ENCODE data around the gene CAMTA1. TPM values are rescaled to one million over a fixed set of nuclear protein-coding genes. Genes with fewer than 3 reads are reported as not detected.

CAMTA1 gene
- total RNA-seq, 6 donors from 2014 or later, result 38.8 to 74.0 (median 46.1) TPM

DNA sequence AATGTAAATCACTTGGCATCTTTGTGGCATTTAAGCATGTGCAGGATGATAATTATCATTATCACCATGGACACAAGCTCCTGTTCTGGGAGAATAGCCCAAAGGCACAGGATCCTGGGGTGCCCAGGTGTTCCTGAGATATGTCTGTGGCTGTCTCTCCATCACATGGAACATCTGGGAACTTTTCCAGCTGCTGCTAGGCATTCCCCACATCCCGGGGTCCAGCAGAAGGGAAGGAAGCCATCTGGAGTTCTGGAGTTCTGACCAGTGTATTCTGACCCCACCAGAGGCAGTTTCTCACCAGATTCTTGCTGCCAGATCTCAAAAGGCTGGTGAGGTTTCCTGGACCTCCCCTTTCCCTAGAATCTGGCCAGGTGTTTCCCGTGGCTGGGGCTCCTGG is 726.1 kb downstream of the CAMTA1 start:
- 31 to 43% methylated on average over 2 of the region's 2 CpGs for WGBS, 2 donors
- H3K4me1 ChIP-seq, result no peaks in the 10 kb centered on the region
- TF ChIP-seq CTCF (IDR thresholded peaks at IDR 0.05), result no peak
- no peak for TF ChIP-seq POLR2A (IDR thresholded peaks at IDR 0.05)
- TF ChIP-seq POLR2AphosphoS5 (IDR thresholded peaks at IDR 0.05), result no peak
- TF ChIP-seq EP300 (IDR thresholded peaks at IDR 0.05), result no peak
- H3K27me3 ChIP-seq, result no peaks in the 10 kb centered on the region
- H3K27ac ChIP-seq, result no peak overlapping the region
- H3K9me3 ChIP-seq, result no peaks in the 10 kb centered on the region
- no peaks in the 10 kb centered on the region for H3K36me3 ChIP-seq
- DNase-seq (no peak), ATAC-seq (ENCODE audit: low FRiP score in 2 of 2) (no peak)
- H3K4me3 ChIP-seq, result no peak overlapping the region

DNA sequence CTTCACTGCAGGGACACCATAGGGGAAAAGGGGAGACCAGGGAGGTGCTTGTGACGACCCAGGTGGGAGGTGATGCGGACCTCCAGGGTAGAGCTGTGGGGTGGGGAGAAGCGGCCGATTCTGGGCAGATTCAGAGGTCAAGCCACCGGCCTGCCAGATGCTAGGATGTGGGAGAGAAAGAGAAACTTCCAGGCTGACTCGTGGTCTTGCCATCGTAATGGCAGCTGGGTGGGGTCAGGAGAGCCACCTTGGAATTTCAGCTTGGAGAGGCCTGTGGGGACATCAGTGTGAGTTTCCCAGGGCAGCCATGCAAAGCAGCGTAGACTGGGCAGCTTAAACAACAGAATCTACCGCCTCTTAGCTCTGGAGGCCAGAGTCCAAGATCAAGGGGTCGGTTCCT is 727.8 kb downstream of the CAMTA1 start:
- Histone ChIP-seq H3K36me3 (no peaks in the 10 kb centered on the region), H3K27me3 (no peaks in the 10 kb centered on the region), H3K4me1 (no peaks in the 10 kb centered on the region), H3K27ac (no peak overlapping the region), H3K9me3 (no peaks in the 10 kb centered on the region), H3K4me3 (no peak overlapping the region)
- TF ChIP-seq POLR2AphosphoS5 (IDR thresholded peaks at IDR 0.05), result no peak
- no peak for TF ChIP-seq POLR2A (IDR thresholded peaks at IDR 0.05)
- TF ChIP-seq CTCF (IDR thresholded peaks at IDR 0.05), result no peak
- TF ChIP-seq EP300 (IDR thresholded peaks at IDR 0.05), result no peak
- 91 to 96% methylated on average over 7 to 10 of the region's 10 CpGs for WGBS, 2 donors
- no peak for DNase-seq
- ATAC-seq (ENCODE audit: low FRiP score in 2 of 2), result no peak

DNA sequence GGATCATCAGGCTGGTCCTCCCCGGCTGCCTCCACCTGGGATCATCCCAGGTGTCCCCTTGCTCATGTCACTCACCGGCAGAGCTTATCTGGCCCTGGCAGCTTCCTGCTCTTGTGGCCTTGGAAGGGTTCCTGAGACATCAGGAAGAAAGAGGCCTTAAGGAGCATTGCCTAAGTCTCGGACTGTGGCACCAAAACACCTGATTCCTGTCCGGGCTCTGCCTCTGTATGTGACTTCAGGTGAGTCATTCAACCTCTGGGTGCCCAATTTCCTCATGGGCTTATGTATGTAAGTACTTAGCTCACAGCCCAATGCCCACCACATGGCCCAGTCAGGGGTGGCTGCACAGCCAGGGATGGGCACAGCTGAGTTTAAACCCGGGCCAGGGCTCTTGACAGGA is 729.9 kb downstream of the CAMTA1 start:
- ATAC-seq (ENCODE audit: low FRiP score in 2 of 2) (no peak), DNase-seq (peak in 1 of 2 donors; percentile 67)
- H3K4me1 ChIP-seq, result no peaks in the 10 kb centered on the region
- no peak overlapping the region for H3K27ac ChIP-seq
- WGBS, 2 donors, result 69 to 70% methylated on average over 4 to 5 of the region's 5 CpGs
- H3K36me3 ChIP-seq, result no peaks in the 10 kb centered on the region
- H3K27me3 ChIP-seq, result no peaks in the 10 kb centered on the region
- TF ChIP-seq CTCF (IDR thresholded peaks at IDR 0.05) (no peak), POLR2A (IDR thresholded peaks at IDR 0.05) (no peak), POLR2AphosphoS5 (IDR thresholded peaks at IDR 0.05) (no peak), EP300 (IDR thresholded peaks at IDR 0.05) (no peak)
- no peaks in the 10 kb centered on the region for H3K9me3 ChIP-seq
- no peak overlapping the region for H3K4me3 ChIP-seq

DNA sequence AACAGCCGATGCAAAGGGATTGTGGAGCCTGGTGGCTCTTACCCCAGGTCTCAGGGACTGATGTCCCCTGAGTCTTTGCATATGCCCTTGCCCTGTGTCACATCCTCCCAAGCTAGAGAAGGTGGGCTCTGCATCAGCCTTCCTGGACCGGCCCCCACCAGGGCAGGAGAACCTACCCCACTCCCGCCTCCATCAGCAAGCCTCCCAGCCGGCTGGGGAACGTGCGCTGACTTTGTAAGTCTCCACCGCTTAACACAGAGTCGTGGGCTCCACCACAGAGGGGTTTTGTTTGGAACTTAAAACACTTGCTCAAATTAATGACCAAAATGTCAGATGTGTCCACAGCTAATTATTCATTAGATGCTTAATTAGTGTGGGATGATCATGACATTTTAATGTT is 730.6 kb downstream of the CAMTA1 start:
- no peak for DNase-seq

More for the DNA sequence above, 730.6 kb downstream of the CAMTA1 start:
- Histone ChIP-seq H3K9me3 (no peaks in the 10 kb centered on the region), H3K27me3 (no peaks in the 10 kb centered on the region), H3K27ac (no peak overlapping the region), H3K4me3 (no peak overlapping the region), H3K36me3 (no peaks in the 10 kb centered on the region), H3K4me1 (no peaks in the 10 kb centered on the region)
- no peak for ATAC-seq (ENCODE audit: low FRiP score in 2 of 2)
- TF ChIP-seq POLR2A (IDR thresholded peaks at IDR 0.05), result no peak
- TF ChIP-seq CTCF (IDR thresholded peaks at IDR 0.05), result no peak
- TF ChIP-seq EP300 (IDR thresholded peaks at IDR 0.05), result no peak
- TF ChIP-seq POLR2AphosphoS5 (IDR thresholded peaks at IDR 0.05), result no peak
- 92 to 93% methylated on average over 8 of the region's 8 CpGs for WGBS, 2 donors

All from upper lobe of left lung (tissue), 6 donors.